Tibial nerve (tissue), 4 donors: ENCODE data around the gene DCAF17. TPM values are rescaled to one million over a fixed set of nuclear protein-coding genes. Genes with fewer than 3 reads are reported as not detected.
"Not testable (repeated sequence)": the region's sequence is repeated elsewhere in the genome, so short reads cannot be mapped to it uniquely, and the experiment has no call there.

ENCODE experiments used
- DNase-seq, 2 donors: peaks; one replicate each; pipeline ENCODE4 v3.0.0-alpha.2; 2019; ENCODE audit warnings: low spot score in 2 of 2
- H3K27ac ChIP-seq, 4 donors: fragments of 200-600 bp; sonication (generic) in 3 of 4; one replicate each; pipeline ENCODE4 v1.5.1; 2017 to 2019; ENCODE audit warnings: mild to moderate bottlenecking in 1 of 4
- H3K27me3 ChIP-seq, 2 donors: fragments of 200-600 bp; sonication (generic) in 1 of 2; one replicate each; pipeline versions ENCODE4 v1.5.1 to v1.6.0; 2017 to 2019
- H3K36me3 ChIP-seq, 3 donors: fragments of 200-600 bp; sonication (generic); one replicate each; pipeline ENCODE4 v1.5.1; 2018 to 2019
- H3K4me1 ChIP-seq, 4 donors: fragments of 200-600 bp; sonication (generic) in 3 of 4; one replicate each; pipeline ENCODE4 v1.5.1; 2017 to 2019
- H3K4me3 ChIP-seq, 4 donors: fragments of 200-600 bp; sonication (generic) in 3 of 4; one replicate each; pipeline ENCODE4 v1.5.1; 2017 to 2019; ENCODE audit warnings: mild to moderate bottlenecking in 1 of 4, moderate library complexity in 1 of 4
- H3K9me3 ChIP-seq, 4 donors: fragments of 200-600 bp; sonication (generic) in 3 of 4; one replicate each; pipeline ENCODE4 v1.5.1; 2017 to 2019
- CTCF ChIP-seq, 5 experiments: fragments of 200-600 bp in 3 of 5; fragments of 450-650 bp in 2 of 5; sonication (generic) in 3 of 5; IDR thresholded peaks; one replicate each; pipeline ENCODE4 v1.5.1; 2016 to 2019; ENCODE audit warnings: antibody characterized with exemption in 5 of 5, mild to moderate bottlenecking in 3 of 5, moderate library complexity in 2 of 5
- EP300 ChIP-seq, 2 donors: sonication (generic); formaldehyde crosslinking; IDR thresholded peaks; one replicate each; pipeline ENCODE4 v1.6.1; 2017; ENCODE audit warnings: antibody characterized with exemption in 2 of 2, mild to moderate bottlenecking in 1 of 2
- POLR2A ChIP-seq, 2 donors: fragments of 450-650 bp; IDR thresholded peaks; one replicate each; pipeline ENCODE4 v1.6.1; 2017; ENCODE audit warnings: antibody characterized with exemption in 2 of 2, mild to moderate bottlenecking in 2 of 2, moderate library complexity in 2 of 2
- WGBS, 2 donors: methylation state at CpG; one replicate each; pipeline ENCODE4 v1.1.5; 2018; 5-methylcytosine and 5-hydroxymethylcytosine counted together
- total RNA-seq, 4 donors: library from RNA; depleted of rRNA; stranded (reverse); fragments of >200 nt; gene quantifications; one replicate each; pipeline ENCODE4 v1.1.0, GENCODE V29; 2016

The DCAF17 gene
- total RNA-seq, 4 donors from 2014 or later, result 17.3 to 38.4 (median 23.8) TPM

DNA sequence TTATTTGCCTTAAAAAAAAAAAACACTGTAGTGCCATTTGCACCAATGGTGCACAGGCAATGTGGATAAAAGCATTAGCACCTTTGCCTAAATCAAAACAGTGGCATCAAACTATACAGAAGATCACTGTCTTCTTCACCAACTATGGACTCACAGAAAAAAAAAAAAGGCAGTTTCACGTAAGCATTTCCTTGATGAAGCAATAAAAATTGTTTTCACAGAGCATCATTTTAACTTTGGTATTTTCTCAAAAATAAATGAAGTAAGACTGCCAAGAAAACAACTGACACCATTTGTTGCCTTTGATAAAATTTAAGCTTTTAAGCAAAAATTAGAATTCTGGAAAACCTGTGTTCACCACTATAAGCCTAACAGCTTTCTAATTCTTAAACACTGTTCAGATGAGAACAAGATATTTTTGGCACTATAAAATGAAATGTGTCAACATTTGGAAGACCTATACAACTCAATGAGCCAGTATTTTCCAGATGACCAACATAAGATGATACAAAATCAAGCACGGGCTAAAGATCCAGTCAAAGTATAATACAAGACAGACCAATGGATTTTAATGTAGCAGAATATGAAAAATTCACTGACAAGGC lies 21.4 kb upstream of the DCAF17 start:
- Histone ChIP-seq H3K9me3 (no peaks in the 10 kb centered on the region), H3K36me3 (no peaks in the 10 kb centered on the region), H3K4me1 (peaks cover 0 to 7% (median 2%) of the 10 kb centered on the region in 4 donors), H3K4me3 (no peak overlapping the region), H3K27me3 (no peaks in the 10 kb centered on the region), H3K27ac (no peak overlapping the region)
- TF ChIP-seq CTCF (IDR thresholded peaks at IDR 0.05) (no peak), POLR2A (IDR thresholded peaks at IDR 0.05) (no peak), EP300 (IDR thresholded peaks at IDR 0.05) (no peak)
- DNase-seq, result no peak
- WGBS, 2 donors, result 64 to 70% methylated on average over 2 of the region's 2 CpGs

DNA sequence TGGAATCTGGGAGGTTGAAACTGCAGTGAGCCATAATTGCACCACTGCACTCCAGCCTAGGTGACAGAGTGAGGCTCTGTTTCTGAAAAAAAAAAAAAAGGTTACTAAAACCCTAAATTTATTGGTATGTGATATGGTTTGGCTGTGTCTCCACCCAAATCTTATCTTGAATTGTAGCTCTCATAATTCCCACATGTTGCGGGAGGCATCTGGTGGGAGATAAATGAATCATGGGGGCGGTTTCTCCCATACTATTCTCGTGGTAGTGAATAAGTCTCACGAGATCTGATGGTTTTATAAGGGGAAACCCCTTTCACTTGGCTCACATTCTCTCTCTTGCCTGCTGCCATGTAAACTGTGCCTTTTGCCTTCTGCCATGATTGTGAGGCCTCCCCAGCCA lies 19.4 kb upstream of the DCAF17 start:
- 84 to 86% methylated on average over 4 of the region's 4 CpGs for WGBS, 2 donors
- H3K4me3 ChIP-seq, H3K9me3 ChIP-seq: not testable (repeated sequence)

GRCh38 chr2:171416009-171416926 lies 17.8 kb upstream of the DCAF17 start:
- Histone ChIP-seq H3K36me3 (no peaks in the 10 kb centered on the region), H3K9me3 (no peaks in the 10 kb centered on the region), H3K4me1 (peaks cover 0 to 4% (median 0%) of the 10 kb centered on the region in 4 donors), H3K4me3 (no peak overlapping the region), H3K27me3 (no peaks in the 10 kb centered on the region), H3K27ac (no peak overlapping the region)
- DNase-seq, result peak; percentile 75 to 91
- TF ChIP-seq POLR2A (IDR thresholded peaks at IDR 0.05) (no peak), CTCF (IDR thresholded peaks at IDR 0.05) (peak; percentile 60 to 78 (median 75)), EP300 (IDR thresholded peaks at IDR 0.05) (peak in 1 of 2 donors; percentile 25)
- 32 to 34% methylated on average over 7 of the region's 7 CpGs for WGBS, 2 donors

More for the DNA sequence above, 19.4 kb upstream of the DCAF17 start:
- not testable (repeated sequence) for H3K4me1 ChIP-seq, DNase-seq, H3K27ac ChIP-seq, H3K27me3 ChIP-seq, H3K36me3 ChIP-seq

DNA sequence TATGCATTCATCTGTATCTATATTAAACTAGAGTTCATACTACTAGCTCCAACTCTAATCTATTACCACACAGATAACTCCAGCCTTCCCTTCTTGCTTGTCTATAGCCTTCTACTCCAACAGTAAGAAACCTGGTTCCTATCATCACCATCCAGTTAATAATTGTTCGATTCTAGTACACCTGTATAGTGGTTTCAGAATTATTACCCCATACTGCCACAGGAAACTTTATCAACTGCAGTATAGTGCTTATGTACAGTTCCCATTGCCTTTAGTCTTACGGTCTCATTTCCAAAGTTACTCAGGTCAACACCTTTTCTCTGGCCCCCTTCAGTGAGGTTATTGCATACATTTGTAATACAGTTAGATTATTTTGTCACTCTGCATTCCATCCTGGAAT lies 14.7 kb upstream of the DCAF17 start:
- H3K4me1 ChIP-seq, result peaks cover 0 to 4% (median 0%) of the 10 kb centered on the region in 4 donors
- 82 to 91% methylated on average over 2 of the region's 2 CpGs for WGBS, 2 donors
- H3K4me3 ChIP-seq, result no peak overlapping the region
- peaks cover 0 to 13% (median 0%) of the 10 kb centered on the region in 4 donors for H3K9me3 ChIP-seq
- TF ChIP-seq CTCF (IDR thresholded peaks at IDR 0.05), result no peak
- TF ChIP-seq EP300 (IDR thresholded peaks at IDR 0.05), result no peak
- no peak for TF ChIP-seq POLR2A (IDR thresholded peaks at IDR 0.05)
- H3K27ac ChIP-seq, result no peak overlapping the region
- DNase-seq, result no peak
- peaks cover 0 to 17% (median 0%) of the 10 kb centered on the region in 3 donors for H3K36me3 ChIP-seq
- H3K27me3 ChIP-seq, result no peaks in the 10 kb centered on the region

DNA sequence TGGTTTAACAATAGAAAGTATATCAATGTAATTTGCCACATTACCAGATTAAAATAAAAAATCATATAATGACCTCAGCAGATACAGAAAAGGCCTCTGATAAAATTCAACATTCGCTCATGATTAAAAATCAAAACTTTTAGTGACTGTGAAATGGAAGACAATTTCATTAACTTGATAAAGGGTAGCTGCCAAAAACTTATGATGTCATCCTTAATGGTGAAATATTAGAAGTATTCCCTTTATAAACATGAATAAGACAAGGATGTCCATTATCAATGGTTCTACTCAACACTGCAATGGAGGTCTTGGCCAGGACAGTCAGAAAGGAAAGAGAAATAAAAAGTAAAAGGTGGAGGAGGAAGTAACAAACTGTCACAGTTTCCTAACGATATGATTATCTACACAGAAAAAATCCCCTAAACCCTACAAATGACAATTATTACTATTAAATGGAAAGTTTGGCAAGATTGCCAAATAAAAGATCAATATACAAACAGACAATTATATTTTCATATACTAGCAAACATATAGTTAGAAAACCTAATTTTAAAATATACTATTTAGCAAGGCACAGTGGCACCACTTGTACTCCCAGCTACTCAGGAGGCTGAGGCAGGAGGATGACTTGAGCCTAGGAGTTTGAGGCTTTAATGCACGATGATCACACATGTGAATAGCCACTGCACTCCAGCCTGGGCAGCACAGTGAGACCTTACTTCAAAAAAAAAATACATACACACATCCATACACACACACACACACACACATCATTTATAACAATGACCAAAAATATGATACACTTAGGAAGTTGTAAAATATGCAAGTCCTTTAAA lies 13.1 kb upstream of the DCAF17 start:
- DNase-seq, result no peak
- 72 to 79% methylated on average over 3 of the region's 3 CpGs for WGBS, 2 donors
- H3K36me3 ChIP-seq, result peaks cover 0 to 18% (median 0%) of the 10 kb centered on the region in 3 donors
- TF ChIP-seq CTCF (IDR thresholded peaks at IDR 0.05), result no peak
- TF ChIP-seq POLR2A (IDR thresholded peaks at IDR 0.05), result no peak
- TF ChIP-seq EP300 (IDR thresholded peaks at IDR 0.05), result no peak
- H3K27me3 ChIP-seq, result no peaks in the 10 kb centered on the region
- H3K4me1 ChIP-seq, result peaks cover 0 to under 1% (median 0%) of the 10 kb centered on the region in 4 donors
- H3K4me3 ChIP-seq, result no peak overlapping the region
- peaks cover 0 to 13% (median 0%) of the 10 kb centered on the region in 4 donors for H3K9me3 ChIP-seq
- no peak overlapping the region for H3K27ac ChIP-seq

- H3K27ac ChIP-seq, DNase-seq, H3K4me1 ChIP-seq, H3K4me3 ChIP-seq, H3K27me3 ChIP-seq: not testable (repeated sequence)
- peaks cover 0 to 18% (median 0%) of the 10 kb centered on the region in 3 donors for H3K36me3 ChIP-seq
- peaks cover 0 to 13% (median 0%) of the 10 kb centered on the region in 4 donors for H3K9me3 ChIP-seq
- 90 to 95% methylated on average over 2 of the region's 2 CpGs for WGBS, 2 donors
These were observed 11.1 kb upstream of the DCAF17 start for GRCh38 chr2:171422710-171423495.
